GM11168 (cell line): ENCODE results near the gene ID2.

ENCODE experiments used
- in situ Hi-C: fragments of 300-500 bp; cut with MboI; formaldehyde crosslinking; loops from one replicate; pipeline ENCODE4 v1.12.0; 2022; ENCODE audit warnings: low sequenced_read_pairs; ENCODE audit not compliant: unreplicated experiment

ID2 gene, protein sequence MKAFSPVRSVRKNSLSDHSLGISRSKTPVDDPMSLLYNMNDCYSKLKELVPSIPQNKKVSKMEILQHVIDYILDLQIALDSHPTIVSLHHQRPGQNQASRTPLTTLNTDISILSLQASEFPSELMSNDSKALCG

DNA sequence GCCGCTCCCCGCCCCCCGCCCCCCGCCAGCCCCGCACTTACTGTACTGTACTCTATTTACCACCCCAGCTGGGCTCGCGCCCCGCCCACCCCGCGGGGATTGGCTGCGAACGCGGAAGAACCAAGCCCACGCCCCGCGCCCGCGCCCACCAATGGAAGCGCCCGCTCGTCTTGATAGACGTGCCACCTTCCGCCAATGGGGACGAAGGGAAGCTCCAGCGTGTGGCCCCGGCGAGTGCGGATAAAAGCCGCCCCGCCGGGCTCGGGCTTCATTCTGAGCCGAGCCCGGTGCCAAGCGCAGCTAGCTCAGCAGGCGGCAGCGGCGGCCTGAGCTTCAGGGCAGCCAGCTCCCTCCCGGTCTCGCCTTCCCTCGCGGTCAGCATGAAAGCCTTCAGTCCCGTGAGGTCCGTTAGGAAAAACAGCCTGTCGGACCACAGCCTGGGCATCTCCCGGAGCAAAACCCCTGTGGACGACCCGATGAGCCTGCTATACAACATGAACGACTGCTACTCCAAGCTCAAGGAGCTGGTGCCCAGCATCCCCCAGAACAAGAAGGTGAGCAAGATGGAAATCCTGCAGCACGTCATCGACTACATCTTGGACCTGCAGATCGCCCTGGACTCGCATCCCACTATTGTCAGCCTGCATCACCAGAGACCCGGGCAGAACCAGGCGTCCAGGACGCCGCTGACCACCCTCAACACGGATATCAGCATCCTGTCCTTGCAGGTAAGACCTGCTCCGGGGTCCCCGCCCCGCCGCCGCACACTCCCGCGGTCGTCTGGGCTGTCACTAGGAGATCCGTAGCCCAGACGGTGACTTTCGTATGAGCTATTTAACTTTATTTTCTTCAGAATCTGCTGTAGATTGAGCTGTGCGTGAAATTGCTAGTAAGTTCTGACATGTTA lies at the start of gene ID2:
ID2 (plus strand) TSS at position 271 of the 907 bp plus-strand sequence; CDS start at position 381, 110 bp downstream.
- in situ Hi-C loops = loop anchor here (10.0 to 25.0 kb wide), 4 partner anchors 370 to 1257 kb away; no protein-coding TSS in a partner anchor

- in situ Hi-C loops = no loop called here
Measured at GRCh38 chr2:8632755-8633154, 49.1 kb upstream of the ID2 start.

- in situ Hi-C loops = no loop called here
Measured at GRCh38 chr2:8633186-8633734, 48.6 kb upstream of the ID2 start.

GRCh38 chr2:8633735-8634313 lies 48.0 kb upstream of the ID2 start:
- in situ Hi-C loops = no loop called here

GRCh38 chr2:8634466-8635172 lies 47.2 kb upstream of the ID2 start:
- in situ Hi-C loops = no loop called here

DNA sequence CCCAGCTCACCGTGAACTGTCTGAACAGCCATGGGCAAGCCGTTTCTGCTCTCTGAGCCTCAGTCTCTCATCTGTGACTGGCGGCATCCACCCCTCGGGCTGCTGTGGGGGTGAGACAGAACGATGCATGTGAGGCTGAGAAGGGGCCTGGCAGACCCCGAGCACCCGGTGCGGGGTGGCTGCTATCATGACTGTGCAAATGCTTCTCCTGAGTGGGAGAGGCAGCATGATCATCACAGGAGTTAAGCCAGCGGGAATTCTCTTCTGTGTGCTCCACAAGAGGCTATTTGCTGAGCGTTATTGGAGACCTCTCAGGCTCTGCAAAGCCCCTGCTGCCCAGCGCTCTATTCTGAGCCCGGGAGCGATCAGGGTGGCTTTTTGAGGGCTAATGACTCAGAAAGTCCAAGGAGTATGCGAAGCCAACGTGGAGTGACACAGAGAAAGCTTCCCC lies 45.8 kb upstream of the ID2 start:
- in situ Hi-C loops = no loop called here

GRCh38 chr2:8636721-8637636 lies 44.9 kb upstream of the ID2 start:
- in situ Hi-C loops = no loop called here

DNA sequence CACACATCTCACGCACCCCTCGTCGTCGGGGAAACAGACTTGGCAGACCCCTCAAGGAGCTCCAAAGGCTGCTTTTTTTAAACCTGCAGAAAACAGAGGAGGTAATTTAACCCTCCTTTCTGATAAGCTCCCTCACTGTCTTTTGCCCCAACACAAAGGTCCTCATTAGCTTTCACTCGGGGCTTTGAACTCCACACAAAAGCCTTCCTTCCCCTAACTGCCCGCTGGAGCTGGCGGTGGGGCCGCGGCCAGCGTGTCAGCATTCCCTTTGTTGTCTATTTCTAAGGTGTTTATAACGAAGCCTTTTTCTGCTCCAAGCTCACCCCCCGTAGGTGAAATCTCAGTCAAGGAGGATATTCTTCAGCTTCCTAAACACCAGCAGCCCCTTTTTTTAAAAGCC lies 43.5 kb upstream of the ID2 start:
- in situ Hi-C loops = no loop called here

DNA sequence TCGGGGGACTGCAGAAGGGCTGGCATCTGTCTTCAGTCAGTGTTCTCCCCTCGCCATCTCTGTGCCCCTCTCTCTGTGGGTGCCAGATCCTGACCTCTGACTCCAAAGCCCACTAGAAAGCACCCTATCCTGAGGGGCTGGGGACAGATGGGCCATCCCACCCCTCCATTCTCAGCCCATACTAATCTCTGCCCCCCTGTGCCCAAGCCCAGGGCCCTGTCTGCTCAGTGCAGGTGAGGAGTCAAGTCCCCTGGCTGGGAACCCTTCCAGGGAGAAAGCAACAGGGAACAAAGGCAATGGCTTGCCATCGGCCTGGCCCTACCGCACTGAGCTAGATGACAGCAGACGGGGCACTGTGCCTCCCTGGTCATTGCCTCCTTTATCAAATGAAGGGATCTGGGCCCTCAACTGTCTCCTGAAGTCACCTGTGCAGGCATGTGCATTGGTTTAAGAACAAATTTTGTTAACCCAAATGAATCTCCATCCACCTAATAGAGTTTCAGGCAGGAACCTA lies 42.7 kb upstream of the ID2 start:
- in situ Hi-C loops = no loop called here

GRCh38 chr2:8640498-8640897 lies 41.4 kb upstream of the ID2 start:
- in situ Hi-C loops = no loop called here

DNA sequence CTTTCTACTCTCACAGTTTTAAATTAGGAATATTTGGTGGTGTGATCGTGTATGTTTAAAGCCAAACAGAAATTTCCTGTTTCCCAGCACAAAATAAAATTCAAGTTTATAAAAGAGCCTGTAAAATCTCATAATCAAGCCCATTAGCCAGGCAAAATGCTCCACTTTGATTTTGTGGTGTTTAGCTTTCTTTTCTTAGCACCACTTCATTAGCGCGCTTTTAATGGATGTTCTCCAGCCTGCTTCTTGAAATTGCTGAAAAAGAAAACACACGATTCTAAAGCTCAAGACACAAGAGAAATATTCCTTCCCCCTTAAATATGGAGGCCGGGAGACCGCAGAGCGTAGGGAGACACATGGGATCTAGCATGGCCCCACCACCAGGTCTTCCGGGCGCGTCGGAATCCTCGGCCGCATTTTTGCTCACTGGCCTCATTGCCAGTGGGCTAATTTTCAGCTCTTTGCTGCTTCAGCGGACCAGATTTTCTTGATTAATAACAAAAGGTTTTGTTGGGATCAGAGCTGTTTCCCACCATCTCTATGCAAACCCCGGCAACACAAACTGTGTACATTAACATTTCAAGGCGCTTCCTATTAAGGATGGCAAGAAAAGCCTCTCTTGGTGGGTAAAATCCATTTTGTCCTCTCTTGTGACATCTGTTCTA lies 40.4 kb upstream of the ID2 start:
- in situ Hi-C loops = no loop called here

DNA sequence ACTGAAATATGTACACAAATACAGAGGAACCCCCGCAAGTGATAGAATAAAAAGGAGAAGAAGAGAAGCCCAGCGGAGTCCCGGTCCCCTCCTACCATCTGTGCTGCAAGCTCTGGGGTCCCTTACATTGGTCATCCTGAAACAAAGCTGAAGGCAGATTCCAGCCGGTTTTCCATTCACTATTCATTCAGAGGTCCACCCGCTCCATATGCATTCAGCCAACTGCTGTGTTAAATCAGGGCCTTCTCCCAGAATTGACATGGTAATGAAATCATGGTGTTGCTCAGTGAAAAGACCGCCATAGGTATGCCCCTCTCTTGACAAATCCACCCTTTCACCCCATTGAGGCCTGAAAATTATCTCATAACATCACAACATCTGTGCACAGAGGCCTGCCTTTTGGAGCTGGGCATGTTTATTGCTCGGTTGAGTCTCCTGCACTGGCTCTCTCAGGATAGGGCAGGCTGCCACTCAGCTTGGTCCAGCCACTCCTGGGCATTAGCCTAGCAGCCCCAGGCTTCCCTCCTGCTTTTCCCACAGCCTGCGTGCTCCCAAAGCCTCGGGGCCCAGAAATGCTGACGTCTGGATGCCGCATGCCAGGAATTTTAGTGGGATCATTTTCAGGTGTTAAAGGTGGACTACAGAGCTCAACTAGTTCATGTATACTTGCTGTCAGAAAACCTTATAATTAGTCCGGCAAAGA lies 39.3 kb upstream of the ID2 start:
- in situ Hi-C loops = no loop called here

DNA sequence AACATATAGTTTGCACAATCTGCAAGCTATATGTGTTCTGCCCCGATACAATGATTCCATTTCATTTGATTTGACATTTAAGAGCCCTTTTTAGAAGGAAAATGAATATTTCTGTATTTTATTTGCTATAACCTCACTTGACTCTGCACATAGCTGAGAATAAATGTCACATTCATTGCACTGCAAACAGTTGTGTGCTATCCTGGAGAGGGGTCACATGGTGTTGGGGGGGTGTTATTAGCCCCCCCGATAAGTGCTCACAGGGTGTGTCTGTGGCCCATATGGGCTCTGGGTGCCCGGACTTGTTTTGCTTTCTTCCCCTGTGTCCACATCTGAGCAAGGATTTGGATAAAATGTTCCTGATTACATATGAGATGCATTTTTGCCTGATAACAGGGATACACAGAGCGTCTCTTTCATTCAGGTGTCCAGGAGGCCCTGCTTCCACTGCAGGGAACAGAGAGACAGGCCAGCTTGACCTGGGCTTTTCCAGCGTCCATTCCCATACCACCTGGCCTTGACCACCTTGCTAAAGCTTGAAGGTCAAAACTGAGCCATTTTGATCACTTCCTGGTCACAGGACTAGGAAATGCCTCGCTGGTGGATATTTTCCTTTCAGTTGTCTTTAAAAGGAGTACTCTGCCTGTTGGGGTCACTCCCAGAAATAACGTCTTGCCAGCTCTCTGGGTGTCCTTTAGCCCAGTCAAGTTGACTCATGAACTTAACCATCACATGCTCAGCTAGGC lies 38.4 kb upstream of the ID2 start:
- in situ Hi-C loops = no loop called here

DNA sequence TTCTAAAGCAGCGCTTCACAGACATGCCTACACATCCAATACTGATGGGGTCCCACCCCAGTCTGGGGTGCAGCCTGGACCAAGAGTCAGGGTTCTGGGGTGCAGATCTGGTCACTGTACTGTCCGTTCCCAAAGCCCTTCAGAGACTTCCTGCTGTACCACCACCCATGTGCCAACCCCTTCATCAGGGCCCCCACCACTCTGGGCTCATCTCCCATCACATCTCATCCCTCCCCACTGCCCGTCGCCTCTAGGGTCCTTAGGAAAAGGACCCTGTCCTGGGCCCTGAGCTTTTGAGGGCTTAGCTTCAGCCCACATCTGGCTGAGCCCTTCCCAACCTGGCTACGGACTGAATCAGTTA lies 37.9 kb upstream of the ID2 start:
- in situ Hi-C loops = no loop called here

DNA sequence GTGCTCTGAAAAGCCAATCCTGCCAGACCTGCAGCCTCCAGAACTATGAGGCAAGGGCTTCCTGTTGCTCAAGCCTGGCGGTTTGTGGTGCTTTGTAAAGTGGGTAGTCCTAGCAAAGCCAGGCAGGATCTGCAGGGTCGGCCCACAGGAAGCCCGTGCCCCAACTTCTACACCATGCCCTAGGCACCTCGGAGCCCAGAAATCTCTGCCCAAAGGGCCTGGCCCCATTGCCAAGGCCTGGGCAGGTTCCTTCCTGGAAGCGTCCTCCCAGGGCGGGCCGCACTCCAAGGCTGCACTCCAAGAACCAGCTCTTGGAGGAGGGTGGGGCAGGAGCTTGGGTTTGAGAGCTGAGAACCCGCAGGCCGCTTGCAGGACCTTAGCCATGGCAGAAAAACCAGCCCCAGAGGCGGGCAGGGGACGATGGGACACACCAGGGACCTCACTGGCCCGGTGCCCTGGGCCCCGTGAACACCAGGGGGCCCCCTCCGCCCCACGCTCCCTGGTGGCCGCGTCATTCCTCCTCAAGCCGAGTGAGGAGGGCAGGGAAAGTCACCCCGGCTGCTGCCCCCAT lies 37.2 kb upstream of the ID2 start:
- in situ Hi-C loops = no loop called here

- in situ Hi-C loops = no loop called here
Measured at GRCh38 chr2:8645176-8645831, 36.6 kb upstream of the ID2 start.
